Peyer's patch (tissue), 4 donors: Measurements from ENCODE around the gene XYLT1. TPM values are rescaled to one million over a fixed set of nuclear protein-coding genes. Genes with fewer than 3 reads are reported as not detected.

Experiments used
- DNase-seq, 3 donors: peaks; one replicate each; pipeline ENCODE4 v3.0.0-alpha.2; 2017 to 2019
- H3K27ac ChIP-seq, 4 donors: fragments of 200-600 bp; sonication (generic); one replicate each; pipeline ENCODE4 v1.5.1; 2016 to 2019
- H3K27me3 ChIP-seq, 2 donors: fragments of 200-600 bp; sonication (generic); one replicate each; pipeline ENCODE4 v1.5.1; 2019
- H3K36me3 ChIP-seq, 3 donors: fragments of 200-600 bp; sonication (generic); one replicate each; pipeline ENCODE4 v1.5.1; 2016 to 2019
- H3K4me1 ChIP-seq, 4 donors: fragments of 200-600 bp; sonication (generic); one replicate each; pipeline ENCODE4 v1.5.1; 2016 to 2019
- H3K4me3 ChIP-seq, 4 donors: fragments of 200-600 bp; sonication (generic); 1 replicate in 3 of 4; 2 replicates in 1 of 4; pipeline ENCODE4 v1.5.1; 2016 to 2019; ENCODE audit warnings: mild to moderate bottlenecking in 1 of 4
- H3K9me3 ChIP-seq, 4 donors: fragments of 200-600 bp; sonication (generic); one replicate each; pipeline ENCODE4 v1.5.1; 2016 to 2019; ENCODE audit warnings: mild to moderate bottlenecking in 1 of 4
- POLR2A ChIP-seq, 2 donors: fragments of 450-650 bp; IDR thresholded peaks; one replicate each; pipeline ENCODE4 v1.5.1; 2017; ENCODE audit warnings: antibody characterized with exemption in 2 of 2, mild to moderate bottlenecking in 2 of 2, moderate library complexity in 2 of 2
- total RNA-seq, 4 donors: library from RNA; depleted of rRNA; stranded (reverse); fragments of >200 nt; gene quantifications; one replicate each; pipeline ENCODE4 v1.1.0, GENCODE V29; 2016
- TF ChIP-seq, protein P1 (sequence below), 6 experiments: fragments of 450-650 bp in 4 of 6; fragments of 200-600 bp in 2 of 6; sonication (generic) in 1 of 6; IDR thresholded peaks; one replicate each; pipeline ENCODE4 v1.5.1; 2017 to 2019; ENCODE audit warnings: antibody characterized with exemption in 6 of 6, mild to moderate bottlenecking in 3 of 6, moderate library complexity in 1 of 6

XYLT1 gene
- total RNA-seq, 4 donors from 2014 or later: 18.7 to 42.1 (median 37.7) TPM

DNA sequence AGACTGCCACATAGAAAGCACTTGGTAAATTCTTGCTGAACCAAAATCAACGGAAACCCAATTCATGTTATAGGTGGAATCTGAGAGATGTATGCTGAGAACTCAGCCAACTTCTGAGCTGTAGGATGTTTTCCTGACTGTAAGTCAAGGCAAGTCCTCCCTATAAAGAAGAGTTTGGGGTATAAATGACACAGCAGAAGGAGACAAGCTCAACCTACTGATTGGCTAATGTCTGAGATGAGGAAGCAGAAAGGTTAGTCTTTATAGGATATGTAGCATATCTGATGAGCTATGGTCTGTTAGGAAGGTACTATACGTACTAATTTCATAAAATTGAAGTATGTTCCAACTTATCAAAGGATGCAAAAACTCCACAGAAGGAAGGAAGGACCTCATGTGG, 99.5 kb downstream of the XYLT1 start:
- TF ChIP-seq POLR2A (IDR thresholded peaks at IDR 0.05): no peak
- TF ChIP-seq, protein P1, sequence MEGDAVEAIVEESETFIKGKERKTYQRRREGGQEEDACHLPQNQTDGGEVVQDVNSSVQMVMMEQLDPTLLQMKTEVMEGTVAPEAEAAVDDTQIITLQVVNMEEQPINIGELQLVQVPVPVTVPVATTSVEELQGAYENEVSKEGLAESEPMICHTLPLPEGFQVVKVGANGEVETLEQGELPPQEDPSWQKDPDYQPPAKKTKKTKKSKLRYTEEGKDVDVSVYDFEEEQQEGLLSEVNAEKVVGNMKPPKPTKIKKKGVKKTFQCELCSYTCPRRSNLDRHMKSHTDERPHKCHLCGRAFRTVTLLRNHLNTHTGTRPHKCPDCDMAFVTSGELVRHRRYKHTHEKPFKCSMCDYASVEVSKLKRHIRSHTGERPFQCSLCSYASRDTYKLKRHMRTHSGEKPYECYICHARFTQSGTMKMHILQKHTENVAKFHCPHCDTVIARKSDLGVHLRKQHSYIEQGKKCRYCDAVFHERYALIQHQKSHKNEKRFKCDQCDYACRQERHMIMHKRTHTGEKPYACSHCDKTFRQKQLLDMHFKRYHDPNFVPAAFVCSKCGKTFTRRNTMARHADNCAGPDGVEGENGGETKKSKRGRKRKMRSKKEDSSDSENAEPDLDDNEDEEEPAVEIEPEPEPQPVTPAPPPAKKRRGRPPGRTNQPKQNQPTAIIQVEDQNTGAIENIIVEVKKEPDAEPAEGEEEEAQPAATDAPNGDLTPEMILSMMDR (IDR thresholded peaks at IDR 0.05): no peak
- H3K27me3 ChIP-seq: no peaks in the 10 kb centered on the region
- H3K9me3 ChIP-seq: no peaks in the 10 kb centered on the region
- H3K27ac ChIP-seq: peak overlapping the region in 3 of 4 donors; percentile 75 to 86 (median 84)
- no peak for DNase-seq
- H3K36me3 ChIP-seq: no peaks in the 10 kb centered on the region
- H3K4me3 ChIP-seq: no peak overlapping the region
- peaks cover 9 to 40% (median 25%) of the 10 kb centered on the region in 4 donors for H3K4me1 ChIP-seq

DNA sequence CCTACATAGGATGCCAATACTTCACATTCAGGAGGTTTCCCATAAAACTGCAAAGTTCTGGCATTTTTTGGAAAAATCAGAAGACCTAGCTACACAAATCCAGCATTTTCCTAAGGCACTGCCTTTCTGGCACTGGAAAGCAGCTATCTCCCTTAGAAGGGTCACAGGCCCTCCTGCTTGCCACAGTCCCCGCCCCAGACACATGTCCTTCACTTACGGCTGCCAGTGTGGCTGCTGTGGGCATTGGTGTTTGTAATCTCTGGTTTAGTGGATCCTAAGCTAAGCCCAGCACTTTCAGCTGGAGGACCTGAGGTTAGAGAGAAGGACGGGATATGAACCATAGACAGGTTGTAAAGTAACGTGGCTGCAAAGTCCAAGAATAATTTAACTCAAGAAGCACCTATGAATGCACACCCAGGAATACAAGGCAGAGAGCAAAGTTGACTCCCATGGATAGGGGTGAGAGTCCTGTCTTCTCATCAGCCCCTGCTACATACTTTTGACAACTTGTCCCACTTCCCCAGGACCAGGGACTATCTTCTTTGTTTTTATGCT, 100.0 kb downstream of the XYLT1 start:
- Histone ChIP-seq H3K27ac (peak overlapping the region; percentile 75 to 86 (median 81)), H3K27me3 (no peaks in the 10 kb centered on the region), H3K4me1 (peaks cover 9 to 40% (median 26%) of the 10 kb centered on the region in 4 donors), H3K9me3 (no peaks in the 10 kb centered on the region), H3K4me3 (no peak overlapping the region), H3K36me3 (no peaks in the 10 kb centered on the region)
- DNase-seq: peak in 1 of 3 donors; percentile 51
- TF ChIP-seq, protein P1 (IDR thresholded peaks at IDR 0.05): no peak
- no peak for TF ChIP-seq POLR2A (IDR thresholded peaks at IDR 0.05)

GRCh38 chr16:17370223-17370707, 100.5 kb downstream of the XYLT1 start:
- H3K4me3 ChIP-seq: peak overlapping the region in 1 of 4 donors; percentile 29
- DNase-seq: peak in 1 of 3 donors; percentile 49
- peaks cover 9 to 43% (median 26%) of the 10 kb centered on the region in 4 donors for H3K4me1 ChIP-seq
- H3K9me3 ChIP-seq: no peaks in the 10 kb centered on the region
- H3K36me3 ChIP-seq: no peaks in the 10 kb centered on the region
- H3K27me3 ChIP-seq: no peaks in the 10 kb centered on the region
- peak overlapping the region; percentile 75 to 86 (median 81) for H3K27ac ChIP-seq
- TF ChIP-seq POLR2A (IDR thresholded peaks at IDR 0.05): no peak
- TF ChIP-seq, protein P1 (IDR thresholded peaks at IDR 0.05): no peak

GRCh38 chr16:17369421-17370222, 101.1 kb downstream of the XYLT1 start:
- H3K4me1 ChIP-seq: peaks cover 9 to 50% (median 32%) of the 10 kb centered on the region in 4 donors

DNA sequence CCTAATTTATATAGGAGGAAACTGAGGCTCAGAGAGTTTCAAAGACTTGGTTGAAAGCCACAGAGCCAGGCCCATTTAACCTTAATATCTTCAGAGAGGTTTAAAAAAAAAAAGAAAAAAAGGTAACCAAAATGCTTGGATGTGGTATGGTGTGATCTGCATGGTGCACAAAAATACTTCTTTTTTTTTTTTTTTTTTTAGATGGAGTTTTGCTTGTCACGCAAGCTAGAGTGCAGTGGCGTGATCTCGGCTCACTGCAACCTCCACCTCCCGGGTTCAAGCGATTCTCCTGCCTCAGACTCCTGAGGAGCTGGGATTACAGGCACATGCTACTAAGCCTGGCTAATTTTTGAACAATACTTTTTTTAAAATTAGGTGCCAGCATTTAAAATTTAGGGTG, 101.8 kb downstream of the XYLT1 start:
- peak overlapping the region; percentile 75 to 86 (median 81) for H3K27ac ChIP-seq
- no peaks in the 10 kb centered on the region for H3K9me3 ChIP-seq
- no peaks in the 10 kb centered on the region for H3K27me3 ChIP-seq
- no peak overlapping the region for H3K4me3 ChIP-seq
- TF ChIP-seq POLR2A (IDR thresholded peaks at IDR 0.05): no peak
- TF ChIP-seq, protein P1 (IDR thresholded peaks at IDR 0.05): no peak
- peaks cover 9 to 56% (median 32%) of the 10 kb centered on the region in 4 donors for H3K4me1 ChIP-seq
- peak in 1 of 3 donors; percentile 45 for DNase-seq
- H3K36me3 ChIP-seq: no peaks in the 10 kb centered on the region

More at GRCh38 chr16:17369421-17370222, 101.1 kb downstream of the XYLT1 start:
- DNase-seq: peak in 2 of 3 donors; percentile 83 to 92
- Histone ChIP-seq H3K4me3 (peak overlapping the region in 2 of 4 donors; percentile 15 to 29), H3K27ac (peak overlapping the region; percentile 75 to 86 (median 81)), H3K27me3 (no peaks in the 10 kb centered on the region), H3K36me3 (no peaks in the 10 kb centered on the region), H3K9me3 (no peaks in the 10 kb centered on the region)
- peak in 1 of 2 donors; percentile 36 for TF ChIP-seq POLR2A (IDR thresholded peaks at IDR 0.05)
- TF ChIP-seq, protein P1 (IDR thresholded peaks at IDR 0.05): no peak
